HCT116 (cell line): Measurements from ENCODE around the gene SLIT1. TPM values are rescaled to one million over a fixed set of nuclear protein-coding genes. Genes with fewer than 3 reads are reported as not detected.

Source experiments
- ATAC-seq: fragments of 200-7000 bp; cut with Tn5 transposase; 2 replicates; pipeline ENCODE4 v1.9.1; 2020; ENCODE audit warnings: mild to moderate bottlenecking, moderate library complexity
- BruUV-seq: library from RNA; stranded (reverse); fragments of 400-500 nt; replicated peaks from 2 replicates; lab custom pipeline; 2021; lab: Mats Ljungman, UMichigan
- CTCF ChIA-PET: fragments of 300-600 bp; sonication (Branson Sonifier 250); formaldehyde crosslinking; loops from one replicate; lab custom pipeline; 2021; ENCODE audit warnings: antibody characterized with exemption; lab: Charles Lee
- POLR2A ChIA-PET: fragments of 300-600, 350-600 bp; sonication (Branson Sonifier 250); formaldehyde crosslinking; loops from one replicate; lab custom pipeline; 2021; ENCODE audit warnings: antibody characterized with exemption; lab: Charles Lee
- RAD21 ChIA-PET, 2 experiments: fragments of 300-600 bp; sonication (Branson Sonifier 250); formaldehyde crosslinking; loops; one replicate each; lab custom pipeline; 2023; ENCODE audit warnings: low total read pairs in 2 of 2; ENCODE audit not compliant: uncharacterized antibody in 2 of 2, unreplicated experiment in 2 of 2, low non-redundant PET in 1 of 2; lab: Charles Lee
- DNase-seq: peaks from one replicate; pipeline ENCODE4 v3.0.0-alpha.2; 2010; ENCODE audit warnings: low read depth, low spot score
- H2AFZ ChIP-seq: fragments of 200-600 bp; shearing (Covaris generic), sonication (generic); 2 replicates; pipeline ENCODE4 v1.6.1; 2017; ENCODE audit warnings: low read depth, mixed run types, mixed read lengths, antibody characterized with exemption, low read length; ENCODE audit not compliant: poor library complexity, severe bottlenecking
- H3K27ac ChIP-seq: 2 replicates; pipeline ENCODE4 v1.5.1; 2012; ENCODE audit warnings: low read depth, low read length
- H3K27me3 ChIP-seq: fragments of 200-600 bp; sonication (generic); 2 replicates; pipeline ENCODE4 v1.6.1; 2016; ENCODE audit warnings: mixed run types, low read length, mixed read lengths; ENCODE audit not compliant: insufficient read depth
- H3K36me3 ChIP-seq, 2 experiments: fragments of 200-500 bp in 1 of 2; fragments of 200-600 bp in 1 of 2; sonication (Bioruptor generic) in 1 of 2; sonication (generic) in 1 of 2; 2 replicates each; pipeline versions ENCODE4 v1.5.1 to v1.6.1; 2014 to 2016; ENCODE audit warnings: low read length in 2 of 2, inconsistent platforms in 1 of 2, mixed read lengths in 1 of 2, mixed run types in 1 of 2; ENCODE audit not compliant: insufficient read depth in 2 of 2, control insufficient read depth in 1 of 2
- H3K4me1 ChIP-seq, 2 experiments: fragments of 200-600 bp in 1 of 2; sonication (generic) in 1 of 2; 2 replicates each; pipeline versions ENCODE4 v1.5.1 to v1.6.1; 2012 to 2017; ENCODE audit warnings: low read length in 2 of 2, inconsistent platforms in 1 of 2, mild to moderate bottlenecking in 1 of 2, mixed read lengths in 1 of 2, mixed run types in 1 of 2, moderate library complexity in 1 of 2; ENCODE audit not compliant: insufficient read depth in 2 of 2, control insufficient read depth in 1 of 2
- H3K4me2 ChIP-seq: fragments of 200-600 bp; sonication (generic); 2 replicates; pipeline ENCODE4 v1.6.1; 2017; ENCODE audit warnings: mixed run types, low read length, mixed read lengths
- H3K4me3 ChIP-seq, 2 experiments: fragments of 200-600 bp in 1 of 2; sonication (generic) in 1 of 2; replicated peaks in 1 of 2; 2 replicates each; pipeline ENCODE4 v1.5.1; 2011 to 2016; ENCODE audit warnings: low read length in 2 of 2, control low read depth in 1 of 2, low read depth in 1 of 2, mild to moderate bottlenecking in 1 of 2, mixed read lengths in 1 of 2, mixed run types in 1 of 2
- H3K79me2 ChIP-seq: fragments of 200-600 bp; sonication (generic); 2 replicates; pipeline ENCODE4 v1.6.1; 2017; ENCODE audit warnings: mild to moderate bottlenecking, mixed run types, low read length, moderate library complexity, mixed read lengths; ENCODE audit not compliant: insufficient read depth
- H3K9ac ChIP-seq: fragments of 200-600 bp; sonication (generic); 2 replicates; pipeline ENCODE4 v1.6.1; 2016; ENCODE audit warnings: low read length, mixed read lengths
- H3K9me2 ChIP-seq: fragments of 200-600 bp; sonication (generic), shearing (Covaris generic); 2 replicates; pipeline ENCODE4 v1.6.1; 2017; ENCODE audit warnings: mixed run types, mild to moderate bottlenecking, moderate library complexity; ENCODE audit not compliant: insufficient read depth
- H3K9me3 ChIP-seq, 2 experiments: fragments of 200-500 bp in 1 of 2; fragments of 200-600 bp in 1 of 2; sonication (Bioruptor generic) in 1 of 2; sonication (generic) in 1 of 2; 2 replicates each; pipeline ENCODE4 v1.6.1; 2014 to 2017; ENCODE audit warnings: low read length in 2 of 2, mixed read lengths in 2 of 2, inconsistent platforms in 1 of 2, low read depth in 1 of 2, mild to moderate bottlenecking in 1 of 2, mixed run types in 1 of 2, moderate library complexity in 1 of 2; ENCODE audit not compliant: control insufficient read depth in 1 of 2, insufficient read depth in 1 of 2
- H4K20me1 ChIP-seq: fragments of 200-600 bp; sonication (generic), shearing (Covaris generic); 2 replicates; pipeline ENCODE4 v1.6.1; 2017; ENCODE audit warnings: mixed run types, mild to moderate bottlenecking, moderate library complexity; ENCODE audit not compliant: insufficient read depth
- ATF3 ChIP-seq: IDR thresholded peaks from 2 replicates; pipeline ENCODE4 v1.6.1; 2012
- CTCF ChIP-seq, 3 experiments: fragments of 200-600 bp in 1 of 3; sonication (generic) in 1 of 3; IDR thresholded peaks in 2 of 3; conservative IDR thresholded peaks in 1 of 3; 2 replicates each; pipeline ENCODE4 v1.5.1; 2012 to 2017; ENCODE audit warnings: low read depth in 2 of 3, low read length in 2 of 3, antibody characterized with exemption in 1 of 3, borderline replicate concordance in 1 of 3, control low read depth in 1 of 3, mild to moderate bottlenecking in 1 of 3, mixed read lengths in 1 of 3, mixed run types in 1 of 3, moderate library complexity in 1 of 3; ENCODE audit not compliant: insufficient read depth in 1 of 3
- EGR1 ChIP-seq: IDR thresholded peaks from 2 replicates; pipeline ENCODE4 v1.6.1; 2012; ENCODE audit warnings: low read depth
- EZH2 ChIP-seq: fragments of 200-600 bp; sonication (generic); IDR thresholded peaks from 2 replicates; pipeline ENCODE4 v1.6.1; 2017; ENCODE audit warnings: antibody characterized with exemption, mixed run types
- MAX ChIP-seq: IDR thresholded peaks from 2 replicates; pipeline ENCODE4 v1.6.1; 2012
- POLR2A ChIP-seq: IDR thresholded peaks from 2 replicates; pipeline ENCODE4 v1.7.0; 2011; ENCODE audit warnings: borderline replicate concordance; ENCODE audit not compliant: insufficient read depth, insufficient read length; ENCODE audit errors: extremely low read depth
- POLR2AphosphoS5 ChIP-seq: IDR thresholded peaks from 2 replicates; pipeline ENCODE4 v1.6.1; 2011; ENCODE audit warnings: mild to moderate bottlenecking, low read depth, low read length, moderate library complexity
- REST ChIP-seq: IDR thresholded peaks from 2 replicates; pipeline ENCODE4 v1.6.1; 2012; ENCODE audit warnings: low read depth
- SRF ChIP-seq: IDR thresholded peaks from 2 replicates; pipeline ENCODE4 v1.6.1; 2012; ENCODE audit warnings: low read depth
- ZNF274 ChIP-seq: fragments of 200-500 bp; sonication (Bioruptor generic); IDR thresholded peaks from 2 replicates; pipeline ENCODE4 v1.6.1; 2014; ENCODE audit warnings: mild to moderate bottlenecking, low read depth, low read length, inconsistent platforms
- intact Hi-C: fragments of 100-400 bp; cut with micrococcal nuclease; formaldehyde crosslinking; loops from 2 replicates; pipeline ENCODE4 v1.10.0; 2022
- total RNA-seq: library from RNA; stranded (reverse); gene quantifications from one replicate; pipeline ENCODE4 v1.2.1, GENCODE V29; 2021; ENCODE audit not compliant: unreplicated experiment

Gene SLIT1
- total RNA-seq, 1 experiment from 2014 or later: 0.42 TPM

GRCh38 chr10:97229322-97230015, 43.7 kb upstream of the SLIT1 start:
- ChIA-PET POLR2A (no interaction called here), RAD21 (no interaction called here), CTCF (interaction anchor here (2.0 kb wide), 1 partner anchor 19 kb away, joined by 4 read pairs; no protein-coding TSS in a partner anchor)
- Histone ChIP-seq H3K4me3 (no peak overlapping the region), H3K9ac (no peak overlapping the region), H3K9me3 (no peaks in the 10 kb centered on the region), H3K79me2 (no peaks in the 10 kb centered on the region), H2AFZ (no peak overlapping the region), H3K27me3 (no peaks in the 10 kb centered on the region), H4K20me1 (no peaks in the 10 kb centered on the region), H3K4me1 (no peaks in the 10 kb centered on the region), H3K9me2 (no peaks in the 10 kb centered on the region), H3K27ac (no peak overlapping the region), H3K4me2 (no peak overlapping the region), H3K36me3 (0 out of 4 replicates have a peak, but pooled peaks cover 2 to 14% of the 10 kb centered on the region in 2 experiments)
- DNase-seq: no peak
- no TSS peak for BruUV-seq
- intact Hi-C loops: no loop called here
- no peak for ATAC-seq
- TF ChIP-seq POLR2A: no peak
- no peak for TF ChIP-seq ATF3
- TF ChIP-seq EGR1: no peak
- no peak for TF ChIP-seq CTCF (IDR thresholded peaks at IDR 0.05 in 2 of 3, conservative IDR thresholded peaks at IDR 0.05 in 1 of 3; ENCODE audit: borderline replicate concordance in 1 of 3, insufficient read depth in 1 of 3, low read depth in 2 of 3, low read length in 2 of 3)

- H3K36me3 ChIP-seq: 0 out of 4 replicates have a peak, but pooled peaks cover 2 to 14% of the 10 kb centered on the region in 2 experiments
- no peak overlapping the region for H3K4me2 ChIP-seq
- H3K79me2 ChIP-seq: no peaks in the 10 kb centered on the region
- ChIA-PET CTCF (no interaction called here), POLR2A (no interaction called here), RAD21 (interaction anchor here in 1 of 2 experiments (0.5 kb wide), 1 partner anchor 8 kb away, joined by 4 read pairs; no protein-coding TSS in a partner anchor)
- H3K9ac ChIP-seq: no peak overlapping the region
- no peak overlapping the region for H2AFZ ChIP-seq
- H3K4me1 ChIP-seq: no peaks in the 10 kb centered on the region
- ATAC-seq (no peak), DNase-seq (no peak)
- no peaks in the 10 kb centered on the region for H3K27me3 ChIP-seq
- intact Hi-C loops: no loop called here
- no TSS peak for BruUV-seq
- no peaks in the 10 kb centered on the region for H4K20me1 ChIP-seq
- H3K4me3 ChIP-seq: no peak overlapping the region
- H3K9me3 ChIP-seq: no peaks in the 10 kb centered on the region
- H3K27ac ChIP-seq: no peak overlapping the region
- H3K9me2 ChIP-seq: no peaks in the 10 kb centered on the region
- TF ChIP-seq REST (no peak), ZNF274 (no peak), CTCF (IDR thresholded peaks at IDR 0.05 in 2 of 3, conservative IDR thresholded peaks at IDR 0.05 in 1 of 3; ENCODE audit: borderline replicate concordance in 1 of 3, insufficient read depth in 1 of 3, low read depth in 2 of 3, low read length in 2 of 3) (no peak), EZH2 (no peak), MAX (no peak), SRF (no peak), POLR2AphosphoS5 (no peak)
Measured at GRCh38 chr10:97228775-97229157, 43.0 kb upstream of the SLIT1 start.
